NCI-H2107 treated with DMSO at 0.1 percent for 48 hours (cell line): ENCODE data around the gene GBX2.

ENCODE experiments used
- DNase-seq: peaks from one replicate; lab custom pipeline; 2025; ENCODE audit not compliant: unreplicated experiment; lab: John Stamatoyannopoulos, UW

The GBX2 gene

GRCh38 chr2:236119003-236119402, 49.2 kb downstream of the GBX2 start:
- no peak for DNase-seq

- DNase-seq = peak; percentile 7
Observed at GRCh38 chr2:236117861-236118269, 50.3 kb downstream of the GBX2 start.

- no peak for DNase-seq
Observed at GRCh38 chr2:236117401-236117800, 50.8 kb downstream of the GBX2 start.
